A549 (cell line): ENCODE measurements around the gene CXCL14. TPM values are rescaled to one million over a fixed set of nuclear protein-coding genes. Genes with fewer than 3 reads are reported as not detected.

Experiments used
- ATAC-seq, 2 experiments: fragments of 200-7000 bp in 1 of 2; fragments of >200 bp in 1 of 2; cut with Nextera tagmentation in 1 of 2; cut with Tn5 transposase in 1 of 2; 3 replicates each; pipeline versions ENCODE4 v1.8.0 to v1.9.1; 2018 to 2020; ENCODE audit warnings: mild to moderate bottlenecking in 1 of 2, moderate library complexity in 1 of 2
- CTCF ChIA-PET: fragments of 300-600 bp; sonication (Branson Sonifier 250); formaldehyde crosslinking; extraction: SDS; loops from one replicate; lab custom pipeline; 2021; ENCODE audit warnings: antibody characterized with exemption, inconsistent platforms; lab: Yijun Ruan, JAX
- POLR2A ChIA-PET: fragments of 350-600 bp; formaldehyde crosslinking; extraction: SDS; loops from one replicate; lab custom pipeline; 2021; ENCODE audit warnings: antibody characterized with exemption, inconsistent platforms; lab: Yijun Ruan, JAX
- DNase-seq, 2 experiments: peaks; one replicate each; pipeline versions ENCODE4 v3.0.0 to v3.0.0-alpha.2; 2011 to 2016; ENCODE audit warnings: low read depth in 1 of 2, low spot score in 1 of 2
- FAIRE-seq: peaks from 2 replicates; lab custom pipeline; 2011; peaks lifted over from hg19 to GRCh38; lab: Jason Lieb, UNC
- H3K27ac ChIP-seq, 2 experiments: fragments of >200 bp; sonication (Bioruptor Twin); formaldehyde crosslinking; 3 replicates each; pipeline ENCODE4 v1.5.1; 2016 to 2017
- H3K4me1 ChIP-seq: fragments of >200 bp; sonication (Bioruptor Twin); formaldehyde crosslinking; 3 replicates; pipeline ENCODE4 v1.6.1; 2016
- H3K4me2 ChIP-seq: fragments of >200 bp; sonication (Bioruptor Twin); formaldehyde crosslinking; 3 replicates; pipeline ENCODE4 v1.6.1; 2016
- H3K4me3 ChIP-seq: fragments of >200 bp; sonication (Bioruptor Twin); formaldehyde crosslinking; 3 replicates; pipeline ENCODE4 v1.5.1; 2016
- H3K9me3 ChIP-seq: fragments of >200 bp; sonication (Bioruptor Twin); formaldehyde crosslinking; 3 replicates; pipeline ENCODE4 v1.6.1; 2016
- CBX8 ChIP-seq: fragments of 200-600 bp; sonication (generic); IDR thresholded peaks from 2 replicates; pipeline ENCODE4 v1.6.1; 2016
- CEBPB ChIP-seq, 2 experiments: fragments of >200 bp in 1 of 2; sonication (Bioruptor Twin) in 1 of 2; formaldehyde crosslinking in 1 of 2; IDR thresholded peaks; 2 replicates each; pipeline ENCODE4 v1.6.1; 2012 to 2016
- EHF ChIP-seq: fragments of 250-450 bp; sonication (Bioruptor Pico); IDR thresholded peaks from 2 replicates; pipeline ENCODE4 v1.5.0; 2020; ENCODE audit warnings: mild to moderate bottlenecking
- EP300 ChIP-seq, 2 experiments: fragments of >200 bp; sonication (Bioruptor Twin); formaldehyde crosslinking; IDR thresholded peaks; 2 replicates in 1 of 2; 3 replicates in 1 of 2; pipeline ENCODE4 v1.6.1; 2016 to 2017
- FOSL2 ChIP-seq, 2 experiments: fragments of 450-650 bp in 1 of 2; fragments of >200 bp in 1 of 2; sonication (Bioruptor Twin) in 1 of 2; formaldehyde crosslinking; IDR thresholded peaks; 2 replicates each; pipeline versions ENCODE4 v1.5.0 to v1.6.1; 2016 to 2020; ENCODE audit warnings: mild to moderate bottlenecking in 1 of 2, moderate library complexity in 1 of 2
- HDAC2 ChIP-seq: fragments of 200-600 bp; sonication (generic); IDR thresholded peaks from 2 replicates; pipeline ENCODE4 v1.6.1; 2016
- JUN ChIP-seq, 2 experiments: fragments of >200 bp; sonication (Bioruptor Twin); formaldehyde crosslinking; IDR thresholded peaks; 2 replicates in 1 of 2; 3 replicates in 1 of 2; pipeline ENCODE4 v1.6.1; 2016 to 2017
- JUNB ChIP-seq: fragments of >200 bp; sonication (Bioruptor Twin); formaldehyde crosslinking; IDR thresholded peaks from 2 replicates; pipeline ENCODE4 v1.6.1; 2016
- KDM1A ChIP-seq: fragments of 200-600 bp; sonication (generic); IDR thresholded peaks from 2 replicates; pipeline ENCODE4 v1.6.1; 2016; ENCODE audit warnings: low read depth, mild to moderate bottlenecking
- MYC ChIP-seq: IDR thresholded peaks from 2 replicates; pipeline ENCODE4 v1.6.1; 2012; ENCODE audit warnings: mild to moderate bottlenecking, inconsistent platforms, low read length, improper control_type of control experiment, borderline replicate concordance
- NPAS2 ChIP-seq: fragments of 250-450 bp; sonication (Bioruptor Pico); IDR thresholded peaks from 2 replicates; pipeline ENCODE4 v1.8.0; 2022; ENCODE audit warnings: mild to moderate bottlenecking, moderate library complexity, borderline replicate concordance
- POLR2AphosphoS2 ChIP-seq: conservative IDR thresholded peaks from 2 replicates; pipeline ENCODE4 v1.6.1; 2012; ENCODE audit warnings: low read length, improper control_type of control experiment, inconsistent platforms
- RFX5 ChIP-seq: fragments of 450-650 bp; IDR thresholded peaks from 2 replicates; pipeline ENCODE4 v1.7.1; 2014; ENCODE audit warnings: antibody characterized with exemption, mild to moderate bottlenecking, moderate library complexity
- SMC3 ChIP-seq: fragments of >200 bp; sonication (Bioruptor Twin); formaldehyde crosslinking; IDR thresholded peaks from 3 replicates; pipeline ENCODE4 v1.6.1; 2018; ENCODE audit warnings: inconsistent platforms
- TFCP2L1 ChIP-seq: fragments of 250-450 bp; sonication (Bioruptor Pico); IDR thresholded peaks from 2 replicates; pipeline ENCODE4 v1.5.0; 2021; ENCODE audit warnings: mild to moderate bottlenecking
- WGBS: methylation state at CpG from one replicate; pipeline ENCODE4 v1.1.6; 2017; ENCODE audit errors: missing lambda C conversion rate; 5-methylcytosine and 5-hydroxymethylcytosine counted together
- polyA plus RNA-seq, 4 experiments: library from polyadenylated mRNA; depleted of rRNA in 3 of 4; stranded (reverse); fragments of >200 nt; fragmentation: RNase III in 1 of 4; extraction: RNeasy Plus Mini Kit Qiagen cat#74134 plus additional on column Dnase treatment in 1 of 4; gene quantifications; 2 replicates in 3 of 4; 3 replicates in 1 of 4; pipeline ENCODE4 v1.2.3, GENCODE V29; 2011 to 2017
- TF ChIP-seq, protein P1 (sequence below): fragments of 250-450 bp; sonication (Bioruptor Pico); IDR thresholded peaks from 2 replicates; pipeline ENCODE4 v1.5.0; 2021; ENCODE audit warnings: mild to moderate bottlenecking, moderate library complexity, borderline replicate concordance
- TF ChIP-seq, protein P2 (sequence below): fragments of >200 bp; sonication (Bioruptor Twin); formaldehyde crosslinking; IDR thresholded peaks from 3 replicates; pipeline ENCODE4 v1.6.1; 2016
- TF ChIP-seq, protein P3 (sequence below): fragments of 250-450 bp; sonication (Bioruptor Pico); IDR thresholded peaks from 2 replicates; pipeline ENCODE4 v1.5.0; 2020; ENCODE audit warnings: low read depth, mild to moderate bottlenecking, moderate library complexity
- TF ChIP-seq, protein P4 (sequence below): IDR thresholded peaks from 2 replicates; pipeline ENCODE4 v1.6.1; 2012

The CXCL14 gene
- polyA plus RNA-seq, 2 of the 4 experiments (the other 2 are of a cell fraction) = 0.12 TPM; not detected in 1

DNA sequence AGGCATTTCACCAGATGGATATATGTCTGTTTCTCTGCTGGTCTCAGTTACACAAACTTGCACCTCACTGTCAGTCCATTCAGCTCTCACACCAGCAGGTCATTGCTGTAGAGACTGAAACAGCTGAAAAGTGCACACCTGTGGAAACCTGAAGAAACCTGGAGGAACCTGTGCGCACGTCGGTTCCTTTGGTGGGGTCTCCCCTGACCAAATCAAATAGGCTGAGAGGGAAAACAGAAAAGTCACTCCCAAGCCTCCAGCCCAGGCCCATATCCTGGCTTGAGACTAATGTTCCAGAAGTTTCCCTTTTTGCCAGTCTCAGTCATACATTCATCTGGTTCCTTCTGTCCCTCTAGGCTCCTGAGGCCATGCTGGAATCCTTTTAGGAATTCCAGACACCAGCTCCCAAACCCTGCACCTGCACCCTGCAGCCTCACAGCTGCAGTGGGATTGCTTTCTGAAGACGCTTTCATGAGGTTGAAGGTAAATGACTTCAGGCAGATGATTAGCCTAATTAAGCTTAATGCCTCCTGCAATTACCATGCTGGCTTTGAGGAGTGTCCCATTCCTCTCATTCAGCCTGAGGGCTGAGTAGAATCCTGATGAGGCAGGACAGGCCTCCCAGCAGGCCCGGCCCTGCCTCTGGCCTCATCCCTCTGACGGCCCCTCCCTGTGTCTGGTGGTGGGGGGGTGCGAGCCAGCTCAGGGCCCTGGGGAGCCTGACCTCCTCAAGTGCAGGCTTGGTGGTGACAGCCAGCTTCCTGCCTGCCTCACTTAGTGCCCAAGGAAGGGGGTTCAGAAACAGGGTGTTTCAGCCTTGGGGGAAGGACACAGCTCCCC, 24.3 kb upstream of the CXCL14 start:
- H3K4me2 ChIP-seq = no peak overlapping the region
- 56% methylated on average over 6 of the region's 7 CpGs for WGBS
- no peaks in the 10 kb centered on the region for H3K4me1 ChIP-seq
- ChIA-PET POLR2A (interaction anchor here (0.7 kb wide), 1 partner anchor 16 kb away, joined by 3 read pairs; no protein-coding TSS in a partner anchor), CTCF (interaction anchor here (0.6 kb wide), 1 partner anchor 992 kb away, joined by 3 read pairs; no protein-coding TSS in a partner anchor)
- no peak overlapping the region for H3K4me3 ChIP-seq
- no peak for TF ChIP-seq MYC
- TF ChIP-seq CBX8 = no peak
- TF ChIP-seq CEBPB (IDR thresholded peaks at IDR 0.05) = no peak
- TF ChIP-seq, protein P1, sequence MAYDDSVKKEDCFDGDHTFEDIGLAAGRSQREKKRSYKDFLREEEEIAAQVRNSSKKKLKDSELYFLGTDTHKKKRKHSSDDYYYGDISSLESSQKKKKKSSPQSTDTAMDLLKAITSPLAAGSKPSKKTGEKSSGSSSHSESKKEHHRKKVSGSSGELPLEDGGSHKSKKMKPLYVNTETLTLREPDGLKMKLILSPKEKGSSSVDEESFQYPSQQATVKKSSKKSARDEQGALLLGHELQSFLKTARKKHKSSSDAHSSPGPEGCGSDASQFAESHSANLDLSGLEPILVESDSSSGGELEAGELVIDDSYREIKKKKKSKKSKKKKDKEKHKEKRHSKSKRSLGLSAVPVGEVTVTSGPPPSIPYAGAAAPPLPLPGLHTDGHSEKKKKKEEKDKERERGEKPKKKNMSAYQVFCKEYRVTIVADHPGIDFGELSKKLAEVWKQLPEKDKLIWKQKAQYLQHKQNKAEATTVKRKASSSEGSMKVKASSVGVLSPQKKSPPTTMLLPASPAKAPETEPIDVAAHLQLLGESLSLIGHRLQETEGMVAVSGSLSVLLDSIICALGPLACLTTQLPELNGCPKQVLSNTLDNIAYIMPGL = no peak
- no peak for TF ChIP-seq KDM1A
- no peak for TF ChIP-seq POLR2AphosphoS2
- no peak for TF ChIP-seq HDAC2
- TF ChIP-seq, protein P2, sequence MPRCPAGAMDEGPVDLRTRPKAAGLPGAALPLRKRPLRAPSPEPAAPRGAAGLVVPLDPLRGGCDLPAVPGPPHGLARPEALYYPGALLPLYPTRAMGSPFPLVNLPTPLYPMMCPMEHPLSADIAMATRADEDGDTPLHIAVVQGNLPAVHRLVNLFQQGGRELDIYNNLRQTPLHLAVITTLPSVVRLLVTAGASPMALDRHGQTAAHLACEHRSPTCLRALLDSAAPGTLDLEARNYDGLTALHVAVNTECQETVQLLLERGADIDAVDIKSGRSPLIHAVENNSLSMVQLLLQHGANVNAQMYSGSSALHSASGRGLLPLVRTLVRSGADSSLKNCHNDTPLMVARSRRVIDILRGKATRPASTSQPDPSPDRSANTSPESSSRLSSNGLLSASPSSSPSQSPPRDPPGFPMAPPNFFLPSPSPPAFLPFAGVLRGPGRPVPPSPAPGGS = no peak
- no peaks in the 10 kb centered on the region for H3K9me3 ChIP-seq
- FAIRE-seq = no peak
- DNase-seq = no peak
- H3K27ac ChIP-seq = no peak overlapping the region
- no peak for ATAC-seq

DNA sequence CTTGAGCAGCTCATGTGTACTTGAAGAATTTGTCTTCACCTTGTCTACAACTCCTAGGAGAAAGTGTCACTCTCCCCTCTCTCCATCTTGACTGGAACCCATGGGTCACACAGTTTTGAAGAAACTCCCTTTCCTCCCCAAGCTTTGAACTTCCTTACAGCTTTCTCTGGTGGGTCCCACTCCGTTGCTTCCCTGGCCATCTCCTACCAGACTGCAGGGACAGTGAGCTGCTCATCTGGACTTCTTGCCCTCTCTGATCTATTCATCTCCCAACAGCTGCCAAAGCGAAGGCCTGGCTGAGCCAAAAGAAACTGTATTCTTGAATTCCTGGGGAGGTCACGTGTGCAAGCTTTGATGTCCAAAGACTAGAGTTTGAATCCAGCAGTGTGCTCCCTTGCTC, 22.7 kb upstream of the CXCL14 start:
- no peak for ATAC-seq
- no peak overlapping the region for H3K27ac ChIP-seq
- CTCF ChIA-PET = interaction anchor here (1.0 to 1.1 kb wide), 2 partner anchors 19 to 32 kb away, joined by 3 to 4 read pairs; no protein-coding TSS in a partner anchor
- TF ChIP-seq, protein P2 = no peak
- no peak for TF ChIP-seq POLR2AphosphoS2
- no peak for TF ChIP-seq JUNB
- no peak for TF ChIP-seq NPAS2 (CRISPR knock-in tag)
- TF ChIP-seq SMC3 = no peak
- no peak for TF ChIP-seq JUN (IDR thresholded peaks at IDR 0.05)
- TF ChIP-seq, protein P3, sequence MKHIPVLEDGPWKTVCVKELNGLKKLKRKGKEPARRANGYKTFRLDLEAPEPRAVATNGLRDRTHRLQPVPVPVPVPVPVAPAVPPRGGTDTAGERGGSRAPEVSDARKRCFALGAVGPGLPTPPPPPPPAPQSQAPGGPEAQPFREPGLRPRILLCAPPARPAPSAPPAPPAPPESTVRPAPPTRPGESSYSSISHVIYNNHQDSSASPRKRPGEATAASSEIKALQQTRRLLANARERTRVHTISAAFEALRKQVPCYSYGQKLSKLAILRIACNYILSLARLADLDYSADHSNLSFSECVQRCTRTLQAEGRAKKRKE (CRISPR knock-in tag) = no peak
- TF ChIP-seq, protein P4, sequence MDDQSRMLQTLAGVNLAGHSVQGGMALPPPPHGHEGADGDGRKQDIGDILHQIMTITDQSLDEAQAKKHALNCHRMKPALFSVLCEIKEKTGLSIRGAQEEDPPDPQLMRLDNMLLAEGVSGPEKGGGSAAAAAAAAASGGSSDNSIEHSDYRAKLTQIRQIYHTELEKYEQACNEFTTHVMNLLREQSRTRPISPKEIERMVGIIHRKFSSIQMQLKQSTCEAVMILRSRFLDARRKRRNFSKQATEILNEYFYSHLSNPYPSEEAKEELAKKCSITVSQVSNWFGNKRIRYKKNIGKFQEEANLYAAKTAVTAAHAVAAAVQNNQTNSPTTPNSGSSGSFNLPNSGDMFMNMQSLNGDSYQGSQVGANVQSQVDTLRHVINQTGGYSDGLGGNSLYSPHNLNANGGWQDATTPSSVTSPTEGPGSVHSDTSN = no peak
- TF ChIP-seq HDAC2 = no peak
- TF ChIP-seq RFX5 = no peak
- TF ChIP-seq EHF (CRISPR knock-in tag) = no peak
- no peak for TF ChIP-seq EP300 (IDR thresholded peaks at IDR 0.05)
- no peak for TF ChIP-seq TFCP2L1 (CRISPR knock-in tag)
- TF ChIP-seq FOSL2 (IDR thresholded peaks at IDR 0.05) = no peak
- TF ChIP-seq FOSL2 (CRISPR knock-in tag; IDR thresholded peaks at IDR 0.05) = no peak
- TF ChIP-seq, all 56 proteins: peak for 0
- POLR2A ChIA-PET = no interaction called here
- FAIRE-seq = no peak
- Histone ChIP-seq H3K9me3 (no peaks in the 10 kb centered on the region), H3K4me1 (no peaks in the 10 kb centered on the region), H3K4me2 (no peak overlapping the region), H3K4me3 (no peak overlapping the region)
- 20% methylated on average over 3 of the region's 3 CpGs for WGBS
- no peak for DNase-seq
